ENCODE results near the gene CLEC20A.
A peak's percentile ranks its signal among the peaks of the same experiment; 100 is the strongest.

Gene CLEC20A

GRCh38 chr1:178496410-178497135 lies at the start of gene CLEC20A:
TSS of gene CLEC20A (minus strand) at chr1:178496964. CDS start at chr1:178496939, 25 bp downstream.
- DNase-seq, result no peak

GRCh38 chr1:178544531-178544930 lies 47.8 kb upstream of the CLEC20A start:
- no peak for DNase-seq

GRCh38 chr1:178543290-178543607 lies 46.5 kb upstream of the CLEC20A start:
- no peak for DNase-seq

- peak; percentile 81 for DNase-seq
Observed at GRCh38 chr1:178542554-178543289, 46.0 kb upstream of the CLEC20A start.

GRCh38 chr1:178541829-178542553 lies 45.2 kb upstream of the CLEC20A start:
- peak; percentile 23 for DNase-seq

GRCh38 chr1:178541379-178541778 lies 44.6 kb upstream of the CLEC20A start:
- no peak for DNase-seq

GRCh38 chr1:178540646-178541045 lies 43.9 kb upstream of the CLEC20A start:
- DNase-seq, result no peak

- no peak for DNase-seq
Observed at GRCh38 chr1:178540204-178540603, 43.4 kb upstream of the CLEC20A start.

- no peak for DNase-seq
Observed at GRCh38 chr1:178539291-178539690, 42.5 kb upstream of the CLEC20A start.

- DNase-seq, result no peak
Observed at GRCh38 chr1:178538192-178538916, 41.6 kb upstream of the CLEC20A start.

- no peak for DNase-seq
Observed at GRCh38 chr1:178537382-178538090, 40.8 kb upstream of the CLEC20A start.

GRCh38 chr1:178536844-178537371 lies 40.1 kb upstream of the CLEC20A start:
- no peak for DNase-seq

- DNase-seq, result no peak
Observed at GRCh38 chr1:178536329-178536728, 39.6 kb upstream of the CLEC20A start.

- no peak for DNase-seq
Observed at GRCh38 chr1:178534137-178534868, 37.5 kb upstream of the CLEC20A start.

GRCh38 chr1:178533121-178533946 lies 36.6 kb upstream of the CLEC20A start:
- no peak for DNase-seq

GRCh38 chr1:178532392-178532791 lies 35.6 kb upstream of the CLEC20A start:
- peak; percentile 49 for DNase-seq

- DNase-seq, result no peak
Observed at GRCh38 chr1:178531887-178532286, 35.1 kb upstream of the CLEC20A start.

- DNase-seq, result no peak
Observed at GRCh38 chr1:178530502-178530901, 33.7 kb upstream of the CLEC20A start.

- DNase-seq, result no peak
Observed at GRCh38 chr1:178530037-178530402, 33.3 kb upstream of the CLEC20A start.

- no peak for DNase-seq
Observed at GRCh38 chr1:178529364-178530036, 32.7 kb upstream of the CLEC20A start.

Measured in activated effector memory CD4-positive, alpha-beta T cell treated with Interleukin-2 at 50 U/mL for 16 hours (primary cell).